Kidney (tissue), 14 donors: ENCODE measurements around the gene ACER1. TPM values are rescaled to one million over a fixed set of nuclear protein-coding genes. Genes with fewer than 3 reads are reported as not detected.

Source experiments
- DNase-seq, 5 donors: peaks; one replicate each; pipeline ENCODE4 v3.0.0-alpha.2; 2013 to 2020
- FAIRE-seq: peaks from 2 replicates; lab custom pipeline; 2012; peaks lifted over from hg19 to GRCh38; lab: Jason Lieb, UNC
- H3K27ac ChIP-seq, 2 donors: one replicate each; pipeline ENCODE4 v1.7.0; 2013; ENCODE audit warnings: low read depth in 2 of 2, low read length in 2 of 2, inconsistent platforms in 1 of 2
- H3K27me3 ChIP-seq: one replicate; pipeline ENCODE4 v1.7.1; 2013; ENCODE audit warnings: low read length, inconsistent platforms; ENCODE audit not compliant: control insufficient read depth, insufficient read depth
- H3K36me3 ChIP-seq, 3 donors: one replicate each; pipeline versions ENCODE4 v1.7.0 to v1.7.1; 2013; ENCODE audit warnings: low read length in 3 of 3, control low read depth in 1 of 3, inconsistent platforms in 1 of 3; ENCODE audit not compliant: insufficient read depth in 3 of 3, control insufficient read depth in 2 of 3
- H3K4me1 ChIP-seq, 3 donors: one replicate each; pipeline versions ENCODE4 v1.7.0 to v1.7.1; 2013; ENCODE audit warnings: low read length in 3 of 3, inconsistent platforms in 1 of 3, low read depth in 1 of 3; ENCODE audit not compliant: control insufficient read depth in 2 of 3, insufficient read depth in 2 of 3
- H3K4me3 ChIP-seq, 3 donors: one replicate each; pipeline versions ENCODE4 v1.7.0 to v1.8.1; 2013; ENCODE audit warnings: low read length in 3 of 3, control low read depth in 1 of 3, inconsistent platforms in 1 of 3
- H3K9ac ChIP-seq, 3 donors: one replicate each; pipeline versions ENCODE4 v1.7.0 to v1.7.1; 2013; ENCODE audit warnings: low read length in 3 of 3, control low read depth in 1 of 3, inconsistent platforms in 1 of 3
- H3K9me3 ChIP-seq, 3 donors: one replicate each; pipeline versions ENCODE4 v1.7.0 to v1.7.1; 2013; ENCODE audit warnings: low read length in 3 of 3, control low read depth in 1 of 3, inconsistent platforms in 1 of 3; ENCODE audit not compliant: control insufficient read depth in 2 of 3, insufficient read depth in 1 of 3
- intact Hi-C: fragments of 100-400 bp; cut with DNase I; formaldehyde crosslinking; loops from one replicate; pipeline ENCODE4 v1.11.1; 2022
- polyA plus RNA-seq: library from polyadenylated mRNA; stranded (reverse); fragments of 350-450 nt; fragmentation: Illumina TruSeq; extraction: RNeasy Lipid Tissue Mini Kit (QIAGEN cat#74804); gene quantifications from one replicate; pipeline ENCODE4 v1.2.3, GENCODE V29; 2014; ENCODE audit warnings: low read depth, low replicate concordance; ENCODE audit not compliant: insufficient read depth
- total RNA-seq: library from RNA; stranded (reverse); fragmentation: NEBNext Ultra II Directional; extraction: Animal tissue kit (Norgen Biotek cat#: 25700); gene quantifications from one replicate; pipeline ENCODE4 v1.2.1, GENCODE V29; 2021
- TF ChIP-seq, protein P1 (sequence below): IDR thresholded peaks from 3 replicates; pipeline ENCODE4 v1.5.1; 2012; ENCODE audit warnings: mild to moderate bottlenecking, moderate library complexity, borderline replicate concordance; ENCODE audit not compliant: insufficient read depth; ENCODE audit errors: extremely low read depth
- donor health status: control.
- donor health status: control.
- donor health status: control.
- donor health status: control.
- donor health status: control.
- donor health status: DM: yes; HTN: yes; CAD: no.
- donor health status: Normal renal cell carcinoma (clear cell type).

ACER1 gene
- total and polyA plus RNA-seq, 2 donors from 2014 or later, result not detected

DNA sequence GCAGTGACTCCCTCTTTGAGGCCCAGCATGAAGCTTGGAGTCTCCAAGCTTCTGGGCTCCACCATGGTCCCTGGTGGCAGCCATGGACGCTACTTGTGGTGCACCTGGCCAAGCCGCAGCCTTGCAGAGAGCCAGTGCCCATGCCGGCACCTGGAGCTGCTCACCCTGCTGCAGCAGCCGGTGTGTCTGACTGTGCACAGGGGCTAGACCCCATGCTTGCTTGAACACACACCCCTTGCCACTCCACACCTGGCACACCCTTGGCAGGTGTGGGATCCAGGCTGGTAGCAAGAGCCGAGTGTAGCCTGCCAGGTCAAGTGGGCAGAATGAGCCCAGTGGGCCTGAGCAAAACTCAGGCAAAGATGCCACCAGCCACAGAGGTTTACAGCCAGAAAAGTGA is 35.0 kb downstream of the ACER1 start:
- Histone ChIP-seq H3K4me1 (no peaks in the 10 kb centered on the region), H3K9me3 (peaks cover 0 to 5% (median 0%) of the 10 kb centered on the region in 3 donors), H3K4me3 (no peak overlapping the region), H3K9ac (no peak overlapping the region), H3K27ac (no peak overlapping the region), H3K27me3 (no peaks in the 10 kb centered on the region), H3K36me3 (no peaks in the 10 kb centered on the region)
- intact Hi-C loops, result no loop called here
- TF ChIP-seq, protein P1, sequence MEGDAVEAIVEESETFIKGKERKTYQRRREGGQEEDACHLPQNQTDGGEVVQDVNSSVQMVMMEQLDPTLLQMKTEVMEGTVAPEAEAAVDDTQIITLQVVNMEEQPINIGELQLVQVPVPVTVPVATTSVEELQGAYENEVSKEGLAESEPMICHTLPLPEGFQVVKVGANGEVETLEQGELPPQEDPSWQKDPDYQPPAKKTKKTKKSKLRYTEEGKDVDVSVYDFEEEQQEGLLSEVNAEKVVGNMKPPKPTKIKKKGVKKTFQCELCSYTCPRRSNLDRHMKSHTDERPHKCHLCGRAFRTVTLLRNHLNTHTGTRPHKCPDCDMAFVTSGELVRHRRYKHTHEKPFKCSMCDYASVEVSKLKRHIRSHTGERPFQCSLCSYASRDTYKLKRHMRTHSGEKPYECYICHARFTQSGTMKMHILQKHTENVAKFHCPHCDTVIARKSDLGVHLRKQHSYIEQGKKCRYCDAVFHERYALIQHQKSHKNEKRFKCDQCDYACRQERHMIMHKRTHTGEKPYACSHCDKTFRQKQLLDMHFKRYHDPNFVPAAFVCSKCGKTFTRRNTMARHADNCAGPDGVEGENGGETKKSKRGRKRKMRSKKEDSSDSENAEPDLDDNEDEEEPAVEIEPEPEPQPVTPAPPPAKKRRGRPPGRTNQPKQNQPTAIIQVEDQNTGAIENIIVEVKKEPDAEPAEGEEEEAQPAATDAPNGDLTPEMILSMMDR, result no peak
- DNase-seq (peak in 1 of 5 donors; percentile 22), FAIRE-seq (no peak)

DNA sequence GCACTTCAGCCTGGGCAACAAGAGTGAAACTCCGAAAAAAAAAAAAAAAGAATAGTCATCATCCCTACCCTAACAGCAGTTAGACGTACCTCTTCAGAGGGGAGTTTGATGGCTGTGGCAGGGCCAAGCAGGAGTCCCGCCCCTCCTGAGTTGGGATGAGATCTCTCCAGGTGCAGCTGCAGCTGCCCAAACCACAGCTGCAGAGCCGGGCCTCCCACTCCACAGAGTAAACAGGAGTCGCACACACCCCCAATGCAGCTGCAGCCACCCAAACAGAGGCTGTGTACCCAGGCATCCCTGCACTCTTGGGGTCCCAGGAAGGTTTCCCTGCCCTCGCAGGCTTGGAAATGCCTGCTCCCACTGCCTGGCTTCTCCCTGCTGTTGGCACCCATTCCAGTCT is 36.2 kb downstream of the ACER1 start:
- TF ChIP-seq, protein P1, result no peak
- FAIRE-seq, result no peak
- intact Hi-C loops, result no loop called here
- no peak overlapping the region for H3K4me3 ChIP-seq
- no peak overlapping the region for H3K9ac ChIP-seq
- no peaks in the 10 kb centered on the region for H3K36me3 ChIP-seq
- DNase-seq, result no peak
- H3K27ac ChIP-seq, result no peak overlapping the region
- H3K27me3 ChIP-seq, result no peaks in the 10 kb centered on the region
- peaks cover 0 to 15% (median 3%) of the 10 kb centered on the region in 3 donors for H3K9me3 ChIP-seq
- no peaks in the 10 kb centered on the region for H3K4me1 ChIP-seq

DNA sequence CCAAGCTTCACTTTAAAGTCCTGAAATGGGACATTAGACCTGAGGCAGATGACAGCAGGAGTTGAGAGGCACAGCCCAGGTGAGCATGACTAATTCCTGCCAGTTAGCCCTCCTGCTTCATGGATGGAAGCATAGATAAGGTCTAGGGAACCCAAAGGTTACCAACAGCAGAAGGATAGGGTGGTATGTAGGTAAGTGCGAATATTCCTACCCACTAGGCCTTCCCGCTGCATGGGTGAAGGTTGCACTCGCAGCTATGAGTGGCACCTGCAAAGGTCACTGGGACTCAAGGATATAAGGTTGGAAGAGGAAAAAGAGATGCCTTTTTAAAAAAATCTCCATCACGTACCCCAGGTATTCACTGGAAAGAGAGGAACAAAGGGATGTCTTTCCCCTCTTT is 41.4 kb downstream of the ACER1 start:
- intact Hi-C loops, result no loop called here

More for the DNA sequence above, 41.4 kb downstream of the ACER1 start:
- peak in 1 of 5 donors; percentile 6 for DNase-seq
- TF ChIP-seq, protein P1, result no peak
- H3K36me3 ChIP-seq, result no peaks in the 10 kb centered on the region
- no peak for FAIRE-seq
- no peaks in the 10 kb centered on the region for H3K27me3 ChIP-seq
- H3K4me1 ChIP-seq, result no peaks in the 10 kb centered on the region
- no peak overlapping the region for H3K9ac ChIP-seq
- H3K27ac ChIP-seq, result no peak overlapping the region
- no peak overlapping the region for H3K4me3 ChIP-seq
- H3K9me3 ChIP-seq, result peaks cover 1 to 52% (median 17%) of the 10 kb centered on the region in 3 donors
